LNCaP clone FGC (cell line): ENCODE data around the gene NCK2.

Source experiments
- DNase-seq: peaks from one replicate; pipeline ENCODE4 v3.0.0-alpha.2; 2011; ENCODE audit warnings: low read depth
- H3K4me3 ChIP-seq: 2 replicates; pipeline ENCODE4 v1.5.1; 2011; ENCODE audit warnings: mild to moderate bottlenecking, low read depth, low read length, control low read depth
- CTCF ChIP-seq: IDR thresholded peaks from 2 replicates; pipeline ENCODE4 v1.5.1; 2012; ENCODE audit warnings: mild to moderate bottlenecking; ENCODE audit not compliant: control insufficient read depth, insufficient read depth; ENCODE audit errors: extremely low read depth

NCK2 gene

GRCh38 chr2:105839793-105840192 is 95.1 kb downstream of the NCK2 start:
- no peak overlapping the region for H3K4me3 ChIP-seq
- DNase-seq, result no peak

GRCh38 chr2:105840933-105841332 is 96.2 kb downstream of the NCK2 start:
- no peak overlapping the region for H3K4me3 ChIP-seq
- no peak for DNase-seq
- TF ChIP-seq CTCF, result no peak

More at GRCh38 chr2:105839793-105840192, 95.1 kb downstream of the NCK2 start:
- no peak for TF ChIP-seq CTCF

- TF ChIP-seq CTCF, result no peak
- DNase-seq, result no peak
- no peak overlapping the region for H3K4me3 ChIP-seq
Measured at GRCh38 chr2:105841551-105841950, 96.8 kb downstream of the NCK2 start.

- TF ChIP-seq CTCF, result no peak
- no peak for DNase-seq
- no peak overlapping the region for H3K4me3 ChIP-seq
Measured at GRCh38 chr2:105842555-105842954, 97.8 kb downstream of the NCK2 start.

GRCh38 chr2:105843476-105844374 is 99.0 kb downstream of the NCK2 start:
- no peak for TF ChIP-seq CTCF
- no peak overlapping the region for H3K4me3 ChIP-seq
- no peak for DNase-seq

- no peak for TF ChIP-seq CTCF
- H3K4me3 ChIP-seq, result no peak overlapping the region
- DNase-seq, result peak; percentile 37
Measured at GRCh38 chr2:105845976-105846375, 101.3 kb downstream of the NCK2 start.

GRCh38 chr2:105847056-105847455 is 102.3 kb downstream of the NCK2 start:
- TF ChIP-seq CTCF, result no peak
- H3K4me3 ChIP-seq, result no peak overlapping the region
- no peak for DNase-seq
